PC-3 (cell line): Measurements from ENCODE around the gene WDFY4. TPM values are rescaled to one million over a fixed set of nuclear protein-coding genes. Genes with fewer than 3 reads are reported as not detected.

Experiments
- ATAC-seq: fragments of 200-7000 bp; cut with Tn5 transposase; 2 replicates; pipeline ENCODE4 v1.9.1; 2020; ENCODE audit warnings: mild to moderate bottlenecking, moderate library complexity
- BruUV-seq: library from RNA; stranded (reverse); fragments of 400-500 nt; replicated peaks from 2 replicates; lab custom pipeline; 2021; lab: Mats Ljungman, UMichigan
- CTCF ChIA-PET: fragments of 300-600 bp; sonication (Branson Sonifier 250); formaldehyde crosslinking; loops from one replicate; lab custom pipeline; 2022; ENCODE audit warnings: antibody characterized with exemption; lab: Charles Lee
- POLR2A ChIA-PET: fragments of 300-600 bp; sonication (Branson Sonifier 250); formaldehyde crosslinking; loops from one replicate; lab custom pipeline; 2022; ENCODE audit warnings: antibody characterized with exemption; ENCODE audit not compliant: unreplicated experiment; lab: Charles Lee
- DNase-seq: peaks from one replicate; pipeline ENCODE4 v3.0.0-alpha.2; 2015
- H2AFZ ChIP-seq: fragments of 300-600 bp; sonication (generic); 2 replicates; pipeline ENCODE4 v1.6.0; 2016; ENCODE audit warnings: antibody characterized with exemption, low read length
- H3F3A ChIP-seq: fragments of 300-600 bp; sonication (generic); one replicate; pipeline ENCODE4 v1.6.0; 2017; ENCODE audit warnings: antibody characterized with exemption, low read length, control low read depth, mild to moderate bottlenecking; ENCODE audit not compliant: unreplicated experiment
- H3K27ac ChIP-seq: fragments of 300-600 bp; sonication (generic); 2 replicates; pipeline ENCODE4 v1.5.1; 2016; ENCODE audit warnings: mild to moderate bottlenecking, low read length
- H3K27me3 ChIP-seq: fragments of 300-600 bp; sonication (generic); 2 replicates; pipeline ENCODE4 v1.6.1; 2016; ENCODE audit warnings: low read length, mixed read lengths
- H3K36me3 ChIP-seq: fragments of 300-600 bp; sonication (generic); 2 replicates; pipeline ENCODE4 v1.6.1; 2016; ENCODE audit warnings: low read depth, mixed run types, low read length, mixed read lengths
- H3K4me1 ChIP-seq: fragments of 300-600 bp; sonication (generic); 2 replicates; pipeline ENCODE4 v1.5.1; 2016; ENCODE audit warnings: low read length; ENCODE audit not compliant: insufficient read depth
- H3K4me2 ChIP-seq: fragments of 300-600 bp; sonication (generic); 2 replicates; pipeline ENCODE4 v1.6.0; 2016; ENCODE audit warnings: low read length
- H3K4me3 ChIP-seq: fragments of 300-600 bp; sonication (generic); 2 replicates; pipeline ENCODE4 v1.5.1; 2016; ENCODE audit warnings: mild to moderate bottlenecking, low read length, mixed read lengths
- H3K79me2 ChIP-seq: fragments of 300-600 bp; sonication (generic); 2 replicates; pipeline ENCODE4 v1.6.1; 2017; ENCODE audit warnings: low read length, mixed read lengths
- H3K9ac ChIP-seq: fragments of 300-600 bp; sonication (generic); 2 replicates; pipeline ENCODE4 v1.6.0; 2016; ENCODE audit warnings: mild to moderate bottlenecking, low read length
- H3K9me2 ChIP-seq: fragments of 300-600 bp; sonication (generic); replicated peaks from 2 replicates; pipeline ENCODE4 v1.6.1; 2016; ENCODE audit warnings: mixed run types, low read length, mixed read lengths
- H3K9me3 ChIP-seq: fragments of 300-600 bp; sonication (generic); 2 replicates; pipeline ENCODE4 v1.6.1; 2016; ENCODE audit warnings: low read length, mixed read lengths
- H4K20me1 ChIP-seq: fragments of 300-600 bp; sonication (generic); 2 replicates; pipeline ENCODE4 v1.6.1; 2016; ENCODE audit warnings: low read length, mixed read lengths
- EZH2 ChIP-seq: fragments of 300-600 bp; sonication (generic); IDR thresholded peaks from one replicate; pipeline ENCODE4 v1.6.1; 2017; ENCODE audit warnings: antibody characterized with exemption, mild to moderate bottlenecking, low read length; ENCODE audit not compliant: unreplicated experiment
- EZH2phosphoT487 ChIP-seq: fragments of 300-600 bp; sonication (generic); IDR thresholded peaks from 2 replicates; pipeline ENCODE4 v1.6.1; 2018; ENCODE audit warnings: mild to moderate bottlenecking, antibody characterized with exemption, low read length, borderline replicate concordance
- intact Hi-C: fragments of 100-400 bp; cut with micrococcal nuclease; formaldehyde crosslinking; loops from 2 replicates; pipeline ENCODE4 v1.9.0; 2023
- total RNA-seq: library from RNA; depleted of rRNA; stranded (reverse); fragments of >200 nt; gene quantifications from 2 replicates; pipeline ENCODE4 v1.2.3, GENCODE V29; 2014
- TF ChIP-seq, protein P1 (sequence below): fragments of 300-600 bp; sonication (generic); conservative IDR thresholded peaks from 2 replicates; pipeline ENCODE4 v1.5.1; 2017; ENCODE audit warnings: antibody characterized with exemption, low read depth, mild to moderate bottlenecking, low read length

WDFY4 gene
- total RNA-seq, 1 experiment from 2014 or later, result not detected

DNA sequence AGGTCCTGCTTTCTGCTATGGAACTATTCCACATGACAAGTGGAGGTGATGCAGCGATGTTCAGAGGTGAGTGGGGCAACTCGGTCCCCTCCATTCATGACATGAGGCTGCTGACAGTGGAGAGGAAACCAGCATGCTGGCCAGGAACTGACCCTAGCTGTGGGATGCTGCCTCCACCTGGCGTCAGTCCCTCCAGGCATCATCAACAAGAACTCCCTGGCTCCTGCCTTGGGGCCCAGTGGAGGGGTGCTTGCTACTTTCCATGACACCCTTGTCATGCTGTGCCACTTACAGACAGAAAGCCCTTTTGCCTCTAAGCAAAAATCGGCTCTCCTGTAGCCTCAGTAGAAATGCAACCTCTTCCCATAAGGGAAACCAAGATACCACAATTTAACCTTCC, 136.4 kb downstream of the WDFY4 start:
- Histone ChIP-seq H3K9me2 (no peaks in the 10 kb centered on the region), H4K20me1 (no peaks in the 10 kb centered on the region), H3K9me3 (no peaks in the 10 kb centered on the region), H3K4me3 (no peak overlapping the region), H3K9ac (no peak overlapping the region), H3K27ac (no peak overlapping the region), H3F3A (no peaks in the 10 kb centered on the region), H3K4me1 (no peaks in the 10 kb centered on the region), H3K36me3 (no peaks in the 10 kb centered on the region), H3K79me2 (no peaks in the 10 kb centered on the region), H3K27me3 (peaks cover 54% of the 10 kb centered on the region), H2AFZ (no peak overlapping the region), H3K4me2 (no peak overlapping the region)
- TF ChIP-seq, protein P1, sequence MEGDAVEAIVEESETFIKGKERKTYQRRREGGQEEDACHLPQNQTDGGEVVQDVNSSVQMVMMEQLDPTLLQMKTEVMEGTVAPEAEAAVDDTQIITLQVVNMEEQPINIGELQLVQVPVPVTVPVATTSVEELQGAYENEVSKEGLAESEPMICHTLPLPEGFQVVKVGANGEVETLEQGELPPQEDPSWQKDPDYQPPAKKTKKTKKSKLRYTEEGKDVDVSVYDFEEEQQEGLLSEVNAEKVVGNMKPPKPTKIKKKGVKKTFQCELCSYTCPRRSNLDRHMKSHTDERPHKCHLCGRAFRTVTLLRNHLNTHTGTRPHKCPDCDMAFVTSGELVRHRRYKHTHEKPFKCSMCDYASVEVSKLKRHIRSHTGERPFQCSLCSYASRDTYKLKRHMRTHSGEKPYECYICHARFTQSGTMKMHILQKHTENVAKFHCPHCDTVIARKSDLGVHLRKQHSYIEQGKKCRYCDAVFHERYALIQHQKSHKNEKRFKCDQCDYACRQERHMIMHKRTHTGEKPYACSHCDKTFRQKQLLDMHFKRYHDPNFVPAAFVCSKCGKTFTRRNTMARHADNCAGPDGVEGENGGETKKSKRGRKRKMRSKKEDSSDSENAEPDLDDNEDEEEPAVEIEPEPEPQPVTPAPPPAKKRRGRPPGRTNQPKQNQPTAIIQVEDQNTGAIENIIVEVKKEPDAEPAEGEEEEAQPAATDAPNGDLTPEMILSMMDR, result no peak
- TF ChIP-seq EZH2 (no peak), EZH2phosphoT487 (no peak)
- intact Hi-C loops, result no loop called here
- no TSS peak for BruUV-seq
- ChIA-PET CTCF (no interaction called here), POLR2A (no interaction called here)
- ATAC-seq (no peak), DNase-seq (no peak)

DNA sequence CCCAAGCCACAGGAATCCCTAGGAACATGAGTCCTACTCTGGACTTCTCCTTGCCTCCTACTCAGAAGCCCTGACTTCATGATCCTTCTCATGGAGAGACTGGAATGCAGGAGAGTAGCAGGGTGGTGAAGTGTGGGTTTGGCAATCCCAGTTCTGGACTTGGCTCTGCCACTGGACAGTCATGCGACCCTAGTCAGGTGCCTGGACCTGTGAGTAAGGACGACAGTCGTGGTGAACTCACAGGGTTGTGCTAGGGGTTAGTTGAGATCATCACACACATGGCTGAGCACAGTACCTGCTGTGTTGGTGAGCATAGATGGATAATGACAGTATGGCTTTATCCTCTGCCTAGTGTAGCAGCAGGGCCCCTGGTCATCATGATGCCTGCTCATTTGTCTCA, 137.0 kb downstream of the WDFY4 start:
- intact Hi-C loops, result no loop called here
- Histone ChIP-seq H3F3A (no peaks in the 10 kb centered on the region), H3K4me1 (no peaks in the 10 kb centered on the region), H3K27me3 (peaks cover 59% of the 10 kb centered on the region), H3K27ac (no peak overlapping the region), H3K9me3 (no peaks in the 10 kb centered on the region), H3K36me3 (no peaks in the 10 kb centered on the region), H3K9me2 (no peaks in the 10 kb centered on the region), H3K4me2 (no peak overlapping the region), H2AFZ (no peak overlapping the region), H3K79me2 (no peaks in the 10 kb centered on the region), H3K4me3 (no peak overlapping the region), H4K20me1 (no peaks in the 10 kb centered on the region), H3K9ac (no peak overlapping the region)
- DNase-seq, result no peak
- POLR2A ChIA-PET, result no interaction called here
- no peak for TF ChIP-seq EZH2phosphoT487
- TF ChIP-seq EZH2, result no peak
- TF ChIP-seq, protein P1, result no peak
- ATAC-seq, result no peak
- BruUV-seq, result no TSS peak
- CTCF ChIA-PET, result no interaction called here

- intact Hi-C loops, result no loop called here
- no peaks in the 10 kb centered on the region for H3K79me2 ChIP-seq
Measured at GRCh38 chr10:48833674-48834073, 149.0 kb downstream of the WDFY4 start.

More at GRCh38 chr10:48833674-48834073, 149.0 kb downstream of the WDFY4 start:
- TF ChIP-seq, protein P1, result no peak
- no peak for TF ChIP-seq EZH2
- no peak for TF ChIP-seq EZH2phosphoT487
- Histone ChIP-seq H3F3A (no peaks in the 10 kb centered on the region), H3K9ac (no peak overlapping the region), H3K4me2 (no peak overlapping the region), H3K27me3 (peaks cover 55% of the 10 kb centered on the region), H2AFZ (no peak overlapping the region), H3K27ac (no peak overlapping the region), H3K4me3 (no peak overlapping the region), H3K9me3 (no peaks in the 10 kb centered on the region), H3K9me2 (no peaks in the 10 kb centered on the region), H4K20me1 (no peaks in the 10 kb centered on the region), H3K36me3 (no peaks in the 10 kb centered on the region), H3K4me1 (no peaks in the 10 kb centered on the region)
- ATAC-seq (no peak), DNase-seq (no peak)
- no TSS peak for BruUV-seq
- ChIA-PET CTCF (no interaction called here), POLR2A (no interaction called here)
